NCI-H1694 treated with DMSO at 0.1 percent for 48 hours (cell line): ENCODE results near the gene DDAH1.

Source experiments
- DNase-seq: peaks from one replicate; lab custom pipeline; 2025; lab: John Stamatoyannopoulos, UW

DDAH1 gene

DNA sequence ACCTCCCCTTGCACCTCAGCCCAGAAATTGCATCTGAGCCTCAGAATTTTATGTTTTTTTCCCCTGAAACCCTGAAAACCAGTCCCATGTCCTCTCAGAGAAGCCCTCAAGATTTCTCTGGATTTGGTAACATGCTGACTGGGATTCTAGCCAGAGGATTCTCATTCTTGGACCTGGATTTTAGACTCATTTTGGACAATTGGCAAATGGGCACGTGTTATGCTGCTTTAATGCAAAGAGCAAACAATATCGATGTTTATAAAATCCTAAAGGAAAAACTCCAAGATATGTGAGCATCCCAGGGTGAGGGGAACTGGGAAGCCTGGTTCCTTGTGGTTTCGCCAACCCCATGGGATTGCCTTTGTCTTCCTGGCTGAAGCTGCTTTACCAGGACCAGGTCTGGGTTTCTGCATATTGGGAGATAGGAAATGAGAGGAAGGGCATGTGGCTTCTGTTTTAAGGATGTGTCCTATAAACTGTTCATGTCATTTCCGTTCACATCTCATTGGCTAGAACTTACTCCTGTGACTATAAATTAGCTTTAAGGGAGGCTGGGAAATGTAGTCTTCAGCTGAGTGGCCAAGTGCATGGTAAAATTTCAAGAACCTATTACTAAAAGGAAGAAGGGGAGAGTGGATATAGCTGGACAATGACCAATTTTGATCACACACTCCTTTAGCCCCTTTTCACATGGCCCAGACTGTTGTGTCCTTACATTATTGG is 161.4 kb downstream of the DDAH1 start:
- DNase-seq, result no peak

GRCh38 chr1:85300140-85300539 is 164.8 kb downstream of the DDAH1 start:
- no peak for DNase-seq

- no peak for DNase-seq
Measured at GRCh38 chr1:85297855-85298629, 166.9 kb downstream of the DDAH1 start.

DNA sequence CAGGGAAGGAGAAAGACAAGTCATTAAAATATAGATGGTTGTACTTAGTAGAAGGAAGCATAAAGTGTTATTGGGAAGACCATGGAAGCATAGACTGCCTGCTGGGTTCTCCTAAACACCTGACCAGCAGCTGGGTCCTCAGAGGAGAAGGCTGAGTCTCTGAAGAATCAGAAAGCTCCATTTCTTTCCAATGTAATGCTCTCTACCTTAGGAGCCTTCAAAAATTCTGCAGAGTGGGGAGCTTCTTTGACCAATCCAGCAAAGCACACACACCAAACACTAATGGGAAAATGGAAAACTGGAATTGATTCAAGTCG is 167.5 kb downstream of the DDAH1 start:
- no peak for DNase-seq

GRCh38 chr1:85296980-85297379 is 168.0 kb downstream of the DDAH1 start:
- no peak for DNase-seq

DNA sequence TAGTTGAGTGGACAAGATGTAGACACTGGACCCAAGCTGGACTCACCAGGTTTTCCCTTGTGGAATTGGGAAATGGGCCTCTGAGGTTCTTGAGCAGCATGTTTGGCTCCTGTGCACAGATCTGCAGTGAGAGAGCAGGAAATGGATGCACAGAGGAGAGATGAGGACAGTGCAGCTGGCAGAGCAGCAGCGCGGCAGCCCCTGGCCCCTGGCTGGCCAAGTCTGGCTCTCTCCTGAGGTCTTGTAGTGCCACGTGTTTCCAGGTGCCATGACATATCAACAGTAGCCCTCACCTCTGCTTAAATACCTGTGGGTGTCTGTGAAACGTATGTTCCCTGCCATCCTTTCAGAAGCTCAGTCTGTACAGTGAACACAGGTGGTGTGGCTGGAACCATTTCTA is 169.3 kb downstream of the DDAH1 start:
- no peak for DNase-seq

DNA sequence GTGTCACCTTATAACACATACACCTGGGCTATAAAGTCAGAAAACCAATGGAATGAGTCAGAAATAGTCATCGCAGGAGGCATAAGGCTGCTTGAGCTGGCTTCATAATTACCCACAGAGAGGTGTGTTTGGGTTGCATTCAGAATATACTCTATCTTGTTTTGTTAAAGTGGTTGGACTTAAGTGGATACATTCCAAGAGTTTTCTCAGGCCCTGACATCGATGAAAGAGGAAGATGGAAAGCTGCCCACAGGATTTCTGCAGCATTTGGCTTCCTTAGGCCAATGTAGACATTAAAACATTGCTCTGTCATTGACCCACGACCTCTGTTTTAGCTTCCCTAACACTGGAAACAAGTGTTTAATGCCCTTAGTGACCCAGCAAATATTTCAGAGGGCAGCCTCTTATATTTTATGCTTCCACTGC is 169.9 kb downstream of the DDAH1 start:
- no peak for DNase-seq

DNA sequence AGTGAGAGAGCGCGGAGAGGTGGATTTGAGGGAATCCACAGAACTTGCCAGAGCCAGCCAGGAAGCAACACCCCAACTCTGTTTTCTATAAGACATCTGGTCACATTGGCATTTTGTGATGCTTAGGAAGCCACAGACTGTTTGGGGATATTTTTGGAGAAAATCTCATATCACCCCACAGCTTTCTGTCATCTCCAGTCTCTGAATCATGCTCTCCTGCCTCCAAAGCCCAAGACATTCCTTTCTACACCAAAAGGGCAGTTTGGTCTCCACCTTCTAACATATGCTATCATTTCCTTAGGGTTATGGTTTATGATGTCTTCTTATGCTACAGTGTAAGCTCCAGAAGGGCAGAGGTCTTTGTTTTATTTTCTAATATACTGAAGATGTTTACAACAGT is 174.1 kb downstream of the DDAH1 start:
- no peak for DNase-seq

DNA sequence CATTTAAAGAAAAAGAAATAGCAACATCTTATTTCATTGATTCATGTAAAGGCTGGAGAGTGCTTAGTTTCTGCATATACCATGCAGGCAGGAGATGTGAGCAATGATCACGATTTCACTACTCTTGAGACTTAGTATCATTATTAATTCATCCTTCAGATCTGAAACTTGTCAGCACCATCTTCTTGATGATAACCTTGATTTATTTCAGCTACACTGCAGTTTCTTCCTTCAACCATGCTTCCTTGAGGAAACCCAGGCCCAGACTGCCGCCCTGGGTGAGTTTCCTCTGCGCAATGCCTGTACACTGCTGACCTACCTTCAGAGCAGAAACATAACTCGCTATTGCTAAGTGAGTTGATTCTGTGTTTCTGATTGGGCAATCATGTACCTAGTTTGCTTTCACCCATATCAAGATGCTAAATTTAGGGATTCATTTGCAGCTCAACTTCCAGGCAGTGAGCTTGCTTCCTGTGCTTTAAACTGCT is 175.1 kb downstream of the DDAH1 start:
- DNase-seq, result no peak

DNA sequence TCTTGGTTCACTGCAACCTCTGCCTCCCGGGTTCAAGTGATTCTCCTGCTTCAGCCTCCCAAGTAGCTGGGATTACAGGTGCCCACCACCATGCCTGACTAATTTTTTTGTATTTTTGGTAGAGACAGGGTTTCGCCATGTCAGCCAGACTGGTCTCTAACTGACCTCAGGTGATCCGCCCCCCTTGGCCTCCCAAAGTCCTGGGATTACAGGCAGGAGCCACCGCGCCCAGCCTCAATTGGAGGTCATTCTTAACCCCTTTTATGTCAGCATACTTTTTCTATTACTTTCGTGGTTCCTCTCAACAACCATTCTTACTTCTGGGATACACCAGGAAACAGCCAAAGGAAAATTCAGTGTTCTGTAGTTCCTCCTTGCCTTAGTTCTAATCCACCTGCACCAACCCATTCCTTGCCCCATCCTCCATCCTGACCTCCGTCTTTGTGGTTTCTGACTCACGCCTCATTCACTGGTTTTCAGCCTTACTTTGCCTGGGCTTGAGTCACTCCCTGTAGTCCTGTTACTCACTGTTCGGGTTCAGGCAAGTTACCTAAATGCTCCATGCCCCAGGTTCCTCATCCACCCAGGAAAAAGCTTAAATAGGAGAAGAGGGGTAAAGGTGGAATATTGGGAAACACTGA is 175.6 kb downstream of the DDAH1 start:
- DNase-seq, result no peak

DNA sequence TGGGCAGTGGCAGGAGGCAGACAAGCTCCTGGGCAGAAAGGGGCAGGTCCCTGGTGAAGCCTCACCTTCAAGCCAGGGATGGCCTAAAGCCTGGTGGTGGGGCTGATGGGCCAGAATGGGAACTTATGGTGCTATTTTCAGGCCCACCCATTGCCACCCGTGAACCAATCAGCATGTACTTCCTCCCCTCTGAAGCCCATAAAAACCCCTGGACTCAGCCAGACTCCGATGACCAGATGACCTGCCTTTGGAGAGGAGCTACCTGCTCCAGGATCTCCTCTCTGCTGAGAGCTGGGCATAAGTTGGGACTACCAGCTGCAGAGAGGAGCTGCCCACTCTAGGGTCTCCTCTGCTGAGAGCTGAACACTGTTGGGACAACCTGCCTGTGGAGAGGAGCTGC is 180.8 kb downstream of the DDAH1 start:
- DNase-seq, result no peak

DNA sequence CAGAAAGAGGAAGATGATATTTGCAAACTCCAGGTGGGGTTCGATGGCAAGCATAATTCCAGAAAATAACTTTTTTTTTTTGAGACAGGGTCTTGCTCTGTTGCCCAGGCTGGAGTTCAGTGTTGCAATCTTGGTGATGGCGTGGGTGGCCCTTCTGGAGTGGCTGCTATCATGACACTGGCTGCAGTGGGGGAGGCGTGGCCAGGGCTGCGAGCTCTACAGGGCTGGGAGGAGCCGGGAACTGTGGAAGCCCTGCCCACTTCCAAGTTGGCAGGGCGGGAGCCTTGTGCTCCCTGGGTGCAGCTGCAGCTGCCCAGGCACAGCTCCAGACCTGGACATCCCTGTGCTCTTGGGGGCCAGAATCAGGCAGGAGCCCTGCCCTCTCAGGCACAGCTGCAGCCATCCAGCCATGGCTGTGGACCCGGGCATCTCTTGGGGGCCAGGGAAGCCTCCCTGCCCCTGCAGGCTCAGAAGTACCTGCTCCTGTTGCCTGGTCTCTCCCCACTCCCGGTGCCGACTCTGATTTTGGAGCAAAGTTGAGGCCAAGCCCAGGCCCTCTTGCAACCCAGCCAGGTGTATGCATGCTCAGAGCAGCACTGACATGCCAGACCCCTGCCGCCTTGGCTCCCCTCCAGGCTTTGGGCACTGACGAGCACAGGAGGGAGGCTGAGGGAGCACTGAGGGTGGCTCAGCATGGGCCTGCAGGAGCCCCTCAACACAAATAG is 181.3 kb downstream of the DDAH1 start:
- DNase-seq, result no peak

GRCh38 chr1:85282424-85282823 is 182.5 kb downstream of the DDAH1 start:
- DNase-seq, result no peak

GRCh38 chr1:85280636-85281035 is 184.3 kb downstream of the DDAH1 start:
- DNase-seq, result no peak

DNA sequence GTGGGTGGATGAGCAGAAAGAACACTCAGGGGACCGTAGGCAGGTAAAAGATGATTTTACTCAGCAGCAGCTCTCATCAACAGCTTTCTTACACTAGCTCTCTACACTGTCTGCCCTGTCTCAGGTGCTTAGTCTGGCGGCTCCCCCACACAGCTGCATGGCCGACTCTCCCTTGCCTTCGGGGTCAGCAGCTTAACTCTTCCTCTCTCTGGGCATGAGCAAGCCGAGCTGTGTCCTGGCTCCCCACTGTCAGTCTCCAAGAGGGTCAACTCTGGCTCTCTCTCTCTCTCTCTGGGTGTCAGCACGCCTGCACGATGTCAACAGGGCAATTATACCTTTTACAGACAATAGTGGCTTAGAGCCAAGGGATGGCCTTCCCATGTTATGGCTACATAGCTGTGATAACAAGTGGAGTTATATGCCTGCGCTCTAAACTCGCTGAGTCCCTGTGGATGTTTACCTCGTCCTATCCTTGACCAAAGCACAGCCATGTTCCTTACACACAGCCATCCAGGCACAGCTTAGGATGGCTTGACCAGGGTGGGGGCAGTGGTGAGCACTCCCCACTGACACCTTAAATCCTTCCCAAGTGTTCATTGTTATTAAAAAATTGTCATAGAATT is 185.4 kb downstream of the DDAH1 start:
- DNase-seq, result no peak

DNA sequence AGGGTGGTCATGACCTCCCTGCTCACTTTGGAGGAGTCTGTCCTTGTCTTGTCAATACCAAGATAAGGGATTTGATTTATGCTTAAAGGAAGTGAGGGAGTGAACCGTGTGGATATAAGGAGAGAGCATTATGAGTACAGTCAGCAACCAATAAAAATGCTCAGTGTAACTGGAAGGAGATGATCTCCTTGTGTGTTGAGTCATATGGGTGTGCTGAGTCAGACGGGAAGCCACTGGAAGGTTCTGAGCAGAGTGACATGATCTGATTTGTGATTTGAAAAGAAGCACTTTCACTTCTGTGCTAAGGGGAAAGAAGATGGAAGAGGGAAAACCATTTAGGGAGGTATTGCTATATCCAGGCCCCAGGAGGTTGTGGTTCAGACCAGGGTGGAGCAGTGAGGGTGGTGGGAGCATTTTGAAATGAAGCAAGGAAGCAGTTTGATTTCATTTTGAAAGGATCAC is 186.1 kb downstream of the DDAH1 start:
- no peak for DNase-seq

GRCh38 chr1:85277802-85278201 is 187.2 kb downstream of the DDAH1 start:
- no peak for DNase-seq

GRCh38 chr1:85276978-85277639 is 187.8 kb downstream of the DDAH1 start:
- DNase-seq, result no peak

- DNase-seq, result peak; percentile 98
Measured at GRCh38 chr1:85276215-85276977, 188.6 kb downstream of the DDAH1 start, which contains the start of gene BCL10. Gene BCL10, minus strand, starts transcription at chr1:85276632. Its CDS starts 280 bp downstream, at chr1:85276352.

GRCh38 chr1:85275701-85276214 is 189.2 kb downstream of the DDAH1 start:
- peak; percentile 62 for DNase-seq
